NCI-H1930 (cell line): ENCODE data around the gene ACOT4.
"Not testable (repeated sequence)": the region's sequence is repeated elsewhere in the genome, so short reads cannot be mapped to it uniquely, and the experiment has no call there.

Source experiments
- DNase-seq, 2 experiments: peaks; one replicate each; lab custom pipeline; 2025; lab: John Stamatoyannopoulos, UW

ACOT4 gene

GRCh38 chr14:73582102-73582979 lies 9.3 kb upstream of the ACOT4 start:
- DNase-seq = not testable (repeated sequence)

- no peak for DNase-seq
These were observed 3.0 kb upstream of the ACOT4 start for GRCh38 chr14:73588695-73589094.

- DNase-seq = no peak
These were observed 2.6 kb upstream of the ACOT4 start for GRCh38 chr14:73589116-73589515.

GRCh38 chr14:73590673-73591004 lies 1.0 kb upstream of the ACOT4 start:
- DNase-seq = not testable (repeated sequence)

- DNase-seq = no peak
These were observed 2.8 kb downstream of the ACOT4 start for GRCh38 chr14:73594491-73594890.

- DNase-seq = no peak
These were observed 7.8 kb downstream of the ACOT4 start for GRCh38 chr14:73599499-73599898.

GRCh38 chr14:73602994-73603393 lies 11.3 kb downstream of the ACOT4 start:
- no peak for DNase-seq

- no peak for DNase-seq
These were observed 14.6 kb downstream of the ACOT4 start for GRCh38 chr14:73606271-73606670.

- no peak for DNase-seq
These were observed 15.6 kb downstream of the ACOT4 start for GRCh38 chr14:73607241-73607640.

- DNase-seq = no peak
These were observed 19.0 kb downstream of the ACOT4 start for GRCh38 chr14:73610687-73611086.

- DNase-seq = peak; percentile 13 to 32
These were observed 20.8 kb downstream of the ACOT4 start, which contains the start of gene ACOT6 for GRCh38 chr14:73612339-73613045. ACOT6 (plus strand) TSS chr14:73612517; CDS start chr14:73612572, 55 bp downstream.

- DNase-seq = no peak
These were observed 21.3 kb downstream of the ACOT4 start for GRCh38 chr14:73613046-73613383.

GRCh38 chr14:73613419-73613963 lies 21.8 kb downstream of the ACOT4 start:
- DNase-seq = no peak

- no peak for DNase-seq
These were observed 25.2 kb downstream of the ACOT4 start for GRCh38 chr14:73616831-73617230.

- DNase-seq = no peak
These were observed 27.9 kb downstream of the ACOT4 start for GRCh38 chr14:73619524-73619923.

GRCh38 chr14:73620268-73620667 lies 28.6 kb downstream of the ACOT4 start:
- no peak for DNase-seq

GRCh38 chr14:73623504-73624054 lies 31.9 kb downstream of the ACOT4 start:
- DNase-seq = no peak

GRCh38 chr14:73625706-73626105 lies 34.0 kb downstream of the ACOT4 start:
- no peak for DNase-seq

- no peak for DNase-seq
These were observed 35.5 kb downstream of the ACOT4 start for GRCh38 chr14:73627151-73627558.

GRCh38 chr14:73630009-73630780 lies 38.5 kb downstream of the ACOT4 start:
- DNase-seq = no peak

- DNase-seq = peak; percentile 39 to 51
These were observed 41.7 kb downstream of the ACOT4 start for GRCh38 chr14:73633116-73634010.
